Measurements from ENCODE around the gene CFAP45.

Gene CFAP45

GRCh38 chr1:159930216-159930615, 30.3 kb upstream of the CFAP45 start:
- peaks cover 5% of the 10 kb centered on the region for H3K27me3 Mint-ChIP-seq (ENCODE audit: low read depth, poor library complexity)
- H3K9me3 Mint-ChIP-seq = no peaks in the 10 kb centered on the region
- H3K4me3 Mint-ChIP-seq = no peak overlapping the region
- H3K27ac Mint-ChIP-seq = no peak overlapping the region
- DNase-seq = no peak
- H3K4me1 Mint-ChIP-seq = peaks cover 17% of the 10 kb centered on the region
- peaks cover 52% of the 10 kb centered on the region for H3K36me3 Mint-ChIP-seq (ENCODE audit: low read depth)
- no peak for TF ChIP-seq CTCF (IDR thresholded peaks at IDR 0.05)

DNA sequence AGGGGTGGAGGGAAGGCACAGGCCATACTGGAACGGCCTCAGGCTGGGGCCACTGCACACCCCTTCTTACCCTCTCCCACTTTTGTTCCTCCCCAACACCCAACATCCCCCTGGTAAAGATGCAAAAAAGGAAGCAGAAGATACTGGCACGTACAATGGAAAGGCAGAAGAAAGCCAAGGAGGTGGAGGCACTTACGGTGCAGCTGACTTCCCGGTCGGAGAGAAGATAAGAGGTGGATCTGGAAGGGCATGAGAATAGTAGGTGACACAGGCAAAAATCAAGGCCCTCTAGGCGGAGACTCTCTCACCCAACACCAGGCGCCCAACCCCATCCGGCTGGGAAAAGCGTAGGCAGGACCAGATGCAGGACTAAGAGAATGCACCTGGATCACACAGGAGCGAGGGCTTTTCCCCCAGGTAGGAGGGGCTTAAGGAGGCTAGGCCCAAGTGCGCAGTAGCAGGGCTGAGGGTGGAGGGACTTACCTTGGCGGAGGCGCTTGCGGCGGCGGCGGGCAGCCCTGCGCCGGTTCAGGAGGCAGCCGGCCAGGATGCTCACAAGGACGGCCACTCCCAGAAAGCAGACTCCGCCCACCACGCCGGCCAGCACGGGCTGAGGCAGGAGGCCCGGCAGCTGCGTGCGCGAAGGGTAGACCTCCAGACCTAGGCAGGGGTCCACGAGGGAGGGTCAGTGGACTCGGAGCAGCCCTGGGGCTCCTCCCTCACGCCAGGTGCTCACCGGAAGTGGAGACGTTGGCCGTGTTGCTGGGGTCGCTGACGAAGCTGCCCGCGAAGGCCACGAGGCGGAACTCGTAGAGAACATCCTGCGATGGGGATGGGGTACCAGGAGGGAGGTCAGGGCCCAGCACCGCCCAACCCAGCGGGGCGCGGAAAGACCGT, 29.4 kb upstream of the CFAP45 start:
- Mint-ChIP-seq H3K9me3 (no peaks in the 10 kb centered on the region), H3K27ac (no peak overlapping the region), H3K36me3 (ENCODE audit: low read depth) (peaks cover 44% of the 10 kb centered on the region), H3K4me3 (no peak overlapping the region), H3K4me1 (peaks cover 22% of the 10 kb centered on the region), H3K27me3 (ENCODE audit: low read depth, poor library complexity) (peaks cover 5% of the 10 kb centered on the region)
- TF ChIP-seq CTCF (IDR thresholded peaks at IDR 0.05) = no peak
- no peak for DNase-seq

GRCh38 chr1:159928491-159929050, 28.6 kb upstream of the CFAP45 start:
- TF ChIP-seq CTCF (IDR thresholded peaks at IDR 0.05) = no peak
- Mint-ChIP-seq H3K36me3 (ENCODE audit: low read depth) (peaks cover 39% of the 10 kb centered on the region), H3K4me1 (peaks cover 31% of the 10 kb centered on the region), H3K9me3 (no peaks in the 10 kb centered on the region), H3K4me3 (no peak overlapping the region), H3K27me3 (ENCODE audit: low read depth, poor library complexity) (peaks cover 5% of the 10 kb centered on the region), H3K27ac (no peak overlapping the region)
- no peak for DNase-seq

- H3K9me3 Mint-ChIP-seq = no peaks in the 10 kb centered on the region
- peaks cover 37% of the 10 kb centered on the region for H3K4me1 Mint-ChIP-seq
- no peak overlapping the region for H3K27ac Mint-ChIP-seq
- TF ChIP-seq CTCF (IDR thresholded peaks at IDR 0.05) = no peak
- H3K36me3 Mint-ChIP-seq (ENCODE audit: low read depth) = peaks cover 33% of the 10 kb centered on the region
- no peak for DNase-seq
- peaks cover 5% of the 10 kb centered on the region for H3K27me3 Mint-ChIP-seq (ENCODE audit: low read depth, poor library complexity)
- H3K4me3 Mint-ChIP-seq = no peak overlapping the region
Measured at GRCh38 chr1:159927849-159928431, 28.0 kb upstream of the CFAP45 start.

DNA sequence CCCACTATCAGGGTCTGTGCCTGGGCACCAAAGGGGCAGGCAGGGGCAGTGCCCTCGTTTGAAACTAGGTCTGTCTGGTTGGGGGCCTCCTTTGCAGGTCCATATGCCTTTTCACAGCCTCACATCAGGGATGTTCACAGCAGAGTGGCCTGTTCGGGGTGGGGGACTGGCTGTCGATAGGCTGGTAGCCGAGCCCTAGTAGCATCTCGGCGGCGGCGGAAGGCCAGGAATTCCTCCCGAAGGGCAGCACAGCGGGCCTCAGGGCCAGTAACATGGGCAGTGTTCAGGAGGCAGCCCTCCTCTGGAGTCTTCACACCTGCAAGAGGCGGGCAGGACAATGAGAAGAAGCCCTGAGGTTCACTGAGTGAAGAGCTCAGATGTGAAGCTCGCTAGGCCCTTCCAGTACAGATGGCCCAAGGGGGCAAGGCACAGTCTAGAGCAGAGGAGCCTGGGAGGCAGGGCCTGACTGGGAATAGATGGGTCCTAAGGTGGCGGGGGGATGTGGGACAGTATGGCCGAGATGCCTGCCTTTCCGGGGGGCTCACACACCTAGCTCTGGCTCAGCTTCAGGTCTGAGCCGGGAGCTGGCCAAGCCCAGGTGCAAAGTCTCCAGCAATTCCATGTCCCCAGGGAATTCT, 27.4 kb upstream of the CFAP45 start:
- DNase-seq = no peak
- TF ChIP-seq CTCF (IDR thresholded peaks at IDR 0.05) = no peak
- peak overlapping the region; percentile 32 for H3K27ac Mint-ChIP-seq
- H3K9me3 Mint-ChIP-seq = no peaks in the 10 kb centered on the region
- H3K4me1 Mint-ChIP-seq = peaks cover 43% of the 10 kb centered on the region
- H3K27me3 Mint-ChIP-seq (ENCODE audit: low read depth, poor library complexity) = peaks cover 5% of the 10 kb centered on the region
- peaks cover 30% of the 10 kb centered on the region for H3K36me3 Mint-ChIP-seq (ENCODE audit: low read depth)
- no peak overlapping the region for H3K4me3 Mint-ChIP-seq

Data from nephron progenitor cell (in vitro differentiated cells).